AG04449 (cell line): ENCODE measurements around the gene ARMH3.

Source experiments
- CTCF ChIA-PET: fragments of 350-600 bp; formaldehyde crosslinking; extraction: SDS; loops from one replicate; lab custom pipeline; 2021; ENCODE audit warnings: antibody characterized with exemption; lab: Yijun Ruan, JAX
- POLR2A ChIA-PET: fragments of 400-600, 350-600 bp; formaldehyde crosslinking; extraction: SDS; loops from one replicate; lab custom pipeline; 2020; ENCODE audit warnings: antibody characterized with exemption, inconsistent platforms; lab: Yijun Ruan, JAX
- DNase-seq: peaks from one replicate; pipeline ENCODE4 v3.0.0-alpha.2; 2010; ENCODE audit warnings: low read depth, low spot score
- H3K4me3 ChIP-seq: 2 replicates; pipeline ENCODE4 v1.5.1; 2011; ENCODE audit warnings: low read depth, mild to moderate bottlenecking, control low read depth, low read length
- TF ChIP-seq, protein P1 (sequence below): IDR thresholded peaks from one replicate; pipeline ENCODE4 v1.5.1; 2011; ENCODE audit warnings: mild to moderate bottlenecking, moderate library complexity, low read length, control low read depth, inconsistent platforms; ENCODE audit not compliant: insufficient read depth; ENCODE audit errors: missing control alignments

ARMH3 gene

DNA sequence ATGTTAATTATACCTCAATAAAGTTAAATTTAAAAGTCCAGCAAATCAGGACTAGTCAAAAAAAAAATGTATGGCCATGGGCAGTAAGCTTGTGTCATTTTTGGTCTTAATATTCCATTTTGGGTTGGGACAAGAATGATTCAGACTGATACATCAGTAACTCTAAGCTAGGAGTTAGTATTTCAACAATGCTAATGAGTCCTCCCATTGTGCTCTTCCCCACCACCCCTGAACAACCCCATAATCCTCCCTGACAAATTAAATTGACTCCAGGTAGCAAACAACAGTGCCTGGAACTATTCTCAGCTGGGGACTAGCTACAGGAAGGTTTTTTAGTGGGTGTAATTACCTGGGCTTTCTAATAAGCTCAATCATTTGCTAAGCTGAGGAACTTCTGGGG, 181.7 kb downstream of the ARMH3 start:
- ChIA-PET CTCF (interaction anchor here (0.7 to 2.7 kb wide), 7 partner anchors 15 to 660 kb away, joined by 3 to 14 read pairs (median 5); no protein-coding TSS in a partner anchor), POLR2A (no interaction called here)
- no peak for DNase-seq
- H3K4me3 ChIP-seq: no peak overlapping the region
- TF ChIP-seq, protein P1, sequence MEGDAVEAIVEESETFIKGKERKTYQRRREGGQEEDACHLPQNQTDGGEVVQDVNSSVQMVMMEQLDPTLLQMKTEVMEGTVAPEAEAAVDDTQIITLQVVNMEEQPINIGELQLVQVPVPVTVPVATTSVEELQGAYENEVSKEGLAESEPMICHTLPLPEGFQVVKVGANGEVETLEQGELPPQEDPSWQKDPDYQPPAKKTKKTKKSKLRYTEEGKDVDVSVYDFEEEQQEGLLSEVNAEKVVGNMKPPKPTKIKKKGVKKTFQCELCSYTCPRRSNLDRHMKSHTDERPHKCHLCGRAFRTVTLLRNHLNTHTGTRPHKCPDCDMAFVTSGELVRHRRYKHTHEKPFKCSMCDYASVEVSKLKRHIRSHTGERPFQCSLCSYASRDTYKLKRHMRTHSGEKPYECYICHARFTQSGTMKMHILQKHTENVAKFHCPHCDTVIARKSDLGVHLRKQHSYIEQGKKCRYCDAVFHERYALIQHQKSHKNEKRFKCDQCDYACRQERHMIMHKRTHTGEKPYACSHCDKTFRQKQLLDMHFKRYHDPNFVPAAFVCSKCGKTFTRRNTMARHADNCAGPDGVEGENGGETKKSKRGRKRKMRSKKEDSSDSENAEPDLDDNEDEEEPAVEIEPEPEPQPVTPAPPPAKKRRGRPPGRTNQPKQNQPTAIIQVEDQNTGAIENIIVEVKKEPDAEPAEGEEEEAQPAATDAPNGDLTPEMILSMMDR: no peak

DNA sequence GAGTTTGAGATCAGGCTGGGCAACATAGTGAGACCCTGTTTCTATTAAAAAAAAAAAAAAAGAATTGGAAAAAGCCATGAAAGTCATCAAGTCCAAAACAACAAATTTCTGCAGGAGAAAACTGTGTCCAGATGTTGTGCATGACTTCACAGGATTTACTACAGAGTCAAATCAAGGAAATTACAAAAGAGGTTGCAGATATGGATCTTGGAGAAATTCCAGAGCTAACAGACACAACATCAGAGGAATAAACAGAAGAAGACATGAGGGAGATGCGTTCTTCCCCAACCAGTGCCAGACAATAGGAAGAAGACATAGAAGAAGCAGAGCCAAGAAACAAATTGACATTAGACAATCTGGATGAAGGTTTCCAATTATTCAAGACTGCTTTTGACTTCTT, 188.0 kb downstream of the ARMH3 start:
- POLR2A ChIA-PET: no interaction called here

DNA sequence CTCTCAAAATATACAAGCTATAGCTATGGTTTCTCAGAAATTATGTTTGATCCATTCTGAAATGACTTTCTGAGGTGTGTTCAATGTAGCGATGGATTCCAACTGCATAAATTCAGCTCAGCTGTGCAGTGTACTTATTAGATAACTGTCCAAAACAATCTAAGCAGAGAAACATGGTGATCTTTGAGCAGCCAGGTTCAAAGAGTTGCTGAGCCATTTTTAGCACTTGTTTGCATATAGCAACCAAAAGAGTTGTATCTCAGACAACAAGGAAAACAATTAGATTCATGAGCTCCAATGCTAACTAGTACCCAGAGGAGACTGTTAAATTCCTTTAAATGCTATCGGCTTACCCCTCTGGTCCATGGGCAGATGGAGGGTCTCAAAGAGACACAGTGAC, 196.4 kb downstream of the ARMH3 start:
- POLR2A ChIA-PET: no interaction called here
- CTCF ChIA-PET: interaction anchor here (0.9 to 6.8 kb wide), 4 partner anchors 18 to 213 kb away, joined by 3 to 64 read pairs (median 4); partner anchors contain the start of gene KCNIP2
- TF ChIP-seq, protein P1: no peak
- no peak for DNase-seq
- H3K4me3 ChIP-seq: no peak overlapping the region

More for the DNA sequence above, 188.0 kb downstream of the ARMH3 start:
- CTCF ChIA-PET: interaction anchor here (2.3 kb wide), 1 partner anchor 142 kb away, joined by 7 read pairs; no protein-coding TSS in a partner anchor
- no peak for DNase-seq
- H3K4me3 ChIP-seq: no peak overlapping the region
- TF ChIP-seq, protein P1: no peak

DNA sequence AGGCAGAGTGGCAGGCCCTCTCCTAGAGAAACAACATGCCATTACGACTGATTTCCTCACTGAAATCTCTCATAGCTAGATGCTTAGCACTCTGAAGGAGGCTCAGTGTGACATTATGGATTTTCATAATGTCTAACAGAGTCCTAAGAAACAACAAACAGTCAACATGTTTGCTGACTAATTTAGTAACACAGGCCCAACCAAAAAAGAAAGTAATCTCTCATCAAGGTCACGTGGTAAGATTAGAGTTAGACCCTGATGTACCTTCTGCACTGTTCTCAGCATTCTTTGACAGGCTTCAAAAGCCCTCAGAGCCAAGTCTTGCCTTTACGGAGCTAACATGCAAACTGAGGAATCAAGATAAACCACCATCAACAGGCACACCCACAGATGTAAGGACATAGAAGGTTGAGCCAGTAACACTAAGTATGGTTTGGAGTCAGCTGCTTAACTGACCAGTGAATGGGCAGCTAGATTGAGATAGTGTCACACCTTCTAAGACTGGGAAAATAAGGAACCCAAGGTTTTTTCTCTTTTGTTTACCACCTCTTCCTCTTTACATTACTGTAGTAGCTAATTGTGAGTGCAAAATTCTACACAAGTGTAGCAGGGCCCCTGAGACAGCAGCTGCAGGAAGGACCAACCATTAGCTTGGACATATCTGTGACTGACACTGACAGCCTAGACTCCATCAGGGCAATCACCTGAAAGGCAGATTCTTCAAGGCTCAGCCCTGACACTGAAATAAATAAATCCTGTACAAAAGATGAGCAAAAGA, 197.1 kb downstream of the ARMH3 start:
- no peak for DNase-seq
- ChIA-PET CTCF (interaction anchor here (0.6 to 6.8 kb wide), 9 partner anchors 17 to 214 kb away, joined by 3 to 64 read pairs (median 3); partner anchors contain the start of gene KCNIP2), POLR2A (no interaction called here)
- TF ChIP-seq, protein P1: no peak
- no peak overlapping the region for H3K4me3 ChIP-seq

- no peak for DNase-seq
- TF ChIP-seq, protein P1: no peak
- H3K4me3 ChIP-seq: no peak overlapping the region
- ChIA-PET CTCF (interaction anchor here (0.6 to 6.8 kb wide), 7 partner anchors 17 to 215 kb away, joined by 3 to 64 read pairs (median 3); partner anchors contain the start of gene KCNIP2), POLR2A (no interaction called here)
Measured at GRCh38 chr10:101857802-101858476, 198.0 kb downstream of the ARMH3 start.

GRCh38 chr10:101856626-101857025, 199.3 kb downstream of the ARMH3 start:
- TF ChIP-seq, protein P1: no peak
- ChIA-PET CTCF (interaction anchor here (0.7 to 6.8 kb wide), 4 partner anchors 15 to 33 kb away, joined by 3 to 64 read pairs (median 6); partner anchors contain the start of gene KCNIP2), POLR2A (no interaction called here)
- no peak overlapping the region for H3K4me3 ChIP-seq
- DNase-seq: no peak
